Central memory CD8-positive, alpha-beta T cell (primary cell): ENCODE results near the gene CLBA1.

Experiments used
- ATAC-seq: fragments of 150-1000 bp; cut with Tn5 transposase; replicated peaks from 2 replicates; pipeline ENCODE4 v1.10.0; 2022; ENCODE audit warnings: mild to moderate bottlenecking, moderate FRiP score, moderate number of reproducible peaks; ENCODE audit not compliant: poor library complexity, severe bottlenecking; ENCODE audit errors: extremely low read depth
- DNase-seq, 2 donors: peaks; one replicate each; pipeline ENCODE4 v3.0.0; 2021; ENCODE audit warnings: low spot score in 2 of 2
- H3K27ac Mint-ChIP-seq: one replicate; pipeline ENCODE4 v1.8.0; 2022; ENCODE audit warnings: low read depth, mild to moderate bottlenecking, moderate library complexity, mixed read lengths
- H3K27me3 Mint-ChIP-seq: one replicate; pipeline ENCODE4 v1.8.0; 2022; ENCODE audit warnings: mixed read lengths
- H3K36me3 Mint-ChIP-seq: one replicate; pipeline ENCODE4 v1.8.0; 2022; ENCODE audit warnings: mild to moderate bottlenecking, moderate library complexity, mixed read lengths; ENCODE audit not compliant: insufficient read depth
- H3K4me1 Mint-ChIP-seq: one replicate; pipeline ENCODE4 v1.8.0; 2022; ENCODE audit warnings: mixed read lengths
- H3K4me3 Mint-ChIP-seq: one replicate; pipeline ENCODE4 v1.8.0; 2022; ENCODE audit warnings: mild to moderate bottlenecking, moderate library complexity, mixed read lengths
- H3K9me3 Mint-ChIP-seq: one replicate; pipeline ENCODE4 v1.8.0; 2022; ENCODE audit warnings: mixed read lengths

Gene CLBA1

GRCh38 chr14:104982548-104983230 lies 2.9 kb upstream of the CLBA1 start:
- no peak for DNase-seq
- Mint-ChIP-seq H3K27ac (no peak overlapping the region), H3K4me1 (no peaks in the 10 kb centered on the region), H3K27me3 (peaks cover 8% of the 10 kb centered on the region), H3K9me3 (no peaks in the 10 kb centered on the region), H3K36me3 (peaks cover 9% of the 10 kb centered on the region), H3K4me3 (no peak overlapping the region)
- no peak for ATAC-seq

- Mint-ChIP-seq H3K9me3 (no peaks in the 10 kb centered on the region), H3K36me3 (peaks cover 9% of the 10 kb centered on the region), H3K4me3 (no peak overlapping the region), H3K27ac (no peak overlapping the region), H3K4me1 (no peaks in the 10 kb centered on the region), H3K27me3 (peaks cover 8% of the 10 kb centered on the region)
- no peak for DNase-seq
- no peak for ATAC-seq
Observed at GRCh38 chr14:104983231-104983721, 2.3 kb upstream of the CLBA1 start.

- H3K27me3 Mint-ChIP-seq, result peaks cover under 1% of the 10 kb centered on the region
- H3K27ac Mint-ChIP-seq, result peak overlapping the region; percentile 81
- H3K36me3 Mint-ChIP-seq, result peaks cover 9% of the 10 kb centered on the region
- H3K4me1 Mint-ChIP-seq, result no peaks in the 10 kb centered on the region
- no peaks in the 10 kb centered on the region for H3K9me3 Mint-ChIP-seq
- ATAC-seq (no peak), DNase-seq (no peak)
- peak overlapping the region; percentile 76 for H3K4me3 Mint-ChIP-seq
Observed at GRCh38 chr14:104984056-104984894, 1.3 kb upstream of the CLBA1 start.

GRCh38 chr14:104986487-104987164 lies 1.0 kb downstream of the CLBA1 start:
- ATAC-seq, result no peak
- Mint-ChIP-seq H3K9me3 (no peaks in the 10 kb centered on the region), H3K27ac (no peak overlapping the region), H3K4me1 (no peaks in the 10 kb centered on the region), H3K4me3 (peak overlapping the region; percentile 76), H3K27me3 (no peaks in the 10 kb centered on the region), H3K36me3 (peaks cover 9% of the 10 kb centered on the region)
- no peak for DNase-seq

- no peaks in the 10 kb centered on the region for H3K27me3 Mint-ChIP-seq
- ATAC-seq, result no peak
- no peak overlapping the region for H3K4me3 Mint-ChIP-seq
- H3K27ac Mint-ChIP-seq, result no peak overlapping the region
- peaks cover 5% of the 10 kb centered on the region for H3K36me3 Mint-ChIP-seq
- DNase-seq, result no peak
- no peaks in the 10 kb centered on the region for H3K4me1 Mint-ChIP-seq
- H3K9me3 Mint-ChIP-seq, result no peaks in the 10 kb centered on the region
Observed at GRCh38 chr14:104989236-104989950, 3.8 kb downstream of the CLBA1 start.

GRCh38 chr14:104989951-104990303 lies 4.3 kb downstream of the CLBA1 start:
- H3K4me3 Mint-ChIP-seq, result no peak overlapping the region
- no peaks in the 10 kb centered on the region for H3K9me3 Mint-ChIP-seq

GRCh38 chr14:104991896-104992230 lies 6.3 kb downstream of the CLBA1 start:
- Mint-ChIP-seq H3K27me3 (no peaks in the 10 kb centered on the region), H3K36me3 (peaks cover 2% of the 10 kb centered on the region), H3K4me3 (no peak overlapping the region), H3K4me1 (peaks cover under 1% of the 10 kb centered on the region), H3K27ac (no peak overlapping the region), H3K9me3 (no peaks in the 10 kb centered on the region)
- no peak for DNase-seq
- no peak for ATAC-seq

More at GRCh38 chr14:104989951-104990303, 4.3 kb downstream of the CLBA1 start:
- Mint-ChIP-seq H3K27ac (no peak overlapping the region), H3K36me3 (peaks cover 2% of the 10 kb centered on the region), H3K27me3 (no peaks in the 10 kb centered on the region), H3K4me1 (no peaks in the 10 kb centered on the region)
- ATAC-seq (no peak), DNase-seq (no peak)

GRCh38 chr14:104992501-104992900 lies 6.9 kb downstream of the CLBA1 start:
- no peak for ATAC-seq
- Mint-ChIP-seq H3K27me3 (no peaks in the 10 kb centered on the region), H3K4me3 (no peak overlapping the region), H3K27ac (peak overlapping the region; percentile 63), H3K36me3 (peaks cover 2% of the 10 kb centered on the region), H3K9me3 (no peaks in the 10 kb centered on the region), H3K4me1 (peaks cover 6% of the 10 kb centered on the region)
- DNase-seq, result no peak

GRCh38 chr14:104993306-104993705 lies 7.7 kb downstream of the CLBA1 start:
- no peak for ATAC-seq
- H3K27ac Mint-ChIP-seq, result peak overlapping the region; percentile 63
- no peaks in the 10 kb centered on the region for H3K9me3 Mint-ChIP-seq
- H3K4me1 Mint-ChIP-seq, result peaks cover 6% of the 10 kb centered on the region
- H3K4me3 Mint-ChIP-seq, result no peak overlapping the region
- DNase-seq, result no peak
- H3K27me3 Mint-ChIP-seq, result no peaks in the 10 kb centered on the region
- peaks cover 2% of the 10 kb centered on the region for H3K36me3 Mint-ChIP-seq

- no peaks in the 10 kb centered on the region for H3K27me3 Mint-ChIP-seq
- ATAC-seq (no peak), DNase-seq (no peak)
- no peak overlapping the region for H3K4me3 Mint-ChIP-seq
- peak overlapping the region; percentile 53 for H3K27ac Mint-ChIP-seq
- H3K36me3 Mint-ChIP-seq, result peaks cover 2% of the 10 kb centered on the region
- H3K9me3 Mint-ChIP-seq, result no peaks in the 10 kb centered on the region
- H3K4me1 Mint-ChIP-seq, result peaks cover 6% of the 10 kb centered on the region
Observed at GRCh38 chr14:104993808-104994591, 8.4 kb downstream of the CLBA1 start.

GRCh38 chr14:104994978-104995377 lies 9.4 kb downstream of the CLBA1 start:
- ATAC-seq, result no peak
- Mint-ChIP-seq H3K4me3 (no peak overlapping the region), H3K27me3 (no peaks in the 10 kb centered on the region), H3K4me1 (peaks cover 6% of the 10 kb centered on the region), H3K9me3 (no peaks in the 10 kb centered on the region), H3K27ac (no peak overlapping the region), H3K36me3 (peaks cover 2% of the 10 kb centered on the region)
- DNase-seq, result no peak

GRCh38 chr14:104996032-104996431 lies 10.4 kb downstream of the CLBA1 start:
- ATAC-seq, result no peak
- Mint-ChIP-seq H3K9me3 (no peaks in the 10 kb centered on the region), H3K27me3 (no peaks in the 10 kb centered on the region), H3K4me1 (peaks cover 6% of the 10 kb centered on the region), H3K4me3 (no peak overlapping the region), H3K27ac (no peak overlapping the region), H3K36me3 (peaks cover 2% of the 10 kb centered on the region)
- DNase-seq, result no peak
